IMR-90 (cell line): Measurements from ENCODE around the gene MCRIP2. TPM values are rescaled to one million over a fixed set of nuclear protein-coding genes. Genes with fewer than 3 reads are reported as not detected.

Experiments used
- ATAC-seq: fragments of 200-7000 bp; cut with Tn5 transposase; 2 replicates; pipeline ENCODE4 v1.9.1; 2020; ENCODE audit warnings: low read depth, mild to moderate bottlenecking, moderate library complexity
- BruUV-seq: library from RNA; stranded (reverse); fragments of 400-500 nt; replicated peaks from 2 replicates; lab custom pipeline; 2021; lab: Mats Ljungman, UMichigan
- CTCF ChIA-PET: fragments of 300-600 bp; formaldehyde crosslinking; extraction: SDS; loops from one replicate; lab custom pipeline; 2021; ENCODE audit warnings: antibody characterized with exemption; lab: Yijun Ruan, JAX
- POLR2A ChIA-PET: fragments of 300-600 bp; sonication (Branson Sonifier 250); formaldehyde crosslinking; loops from one replicate; lab custom pipeline; 2022; ENCODE audit warnings: antibody characterized with exemption; ENCODE audit not compliant: unreplicated experiment; lab: Charles Lee
- DNase-seq: peaks from one replicate; pipeline ENCODE4 v3.0.0; 2013
- H2AFZ ChIP-seq: replicated peaks from 2 replicates; pipeline ENCODE3; 2013; ENCODE audit warnings: low read length, mild to moderate bottlenecking; ENCODE audit not compliant: poor library complexity
- H2AK5ac ChIP-seq: 2 replicates; pipeline ENCODE4 v1.6.1; 2013; ENCODE audit warnings: low read depth, low read length, inconsistent platforms
- H2AK9ac ChIP-seq: replicated peaks from 2 replicates; pipeline ENCODE3; 2013; ENCODE audit warnings: mild to moderate bottlenecking, low read depth, low read length, moderate library complexity; ENCODE audit not compliant: poor library complexity
- H2BK120ac ChIP-seq: 2 replicates; pipeline ENCODE4 v1.6.1; 2013; ENCODE audit warnings: low read depth, low read length, inconsistent platforms
- H2BK15ac ChIP-seq: 3 replicates; pipeline ENCODE4 v1.6.1; 2013; ENCODE audit warnings: low read depth, low read length, inconsistent platforms
- H2BK20ac ChIP-seq: 2 replicates; pipeline ENCODE4 v1.6.1; 2013; ENCODE audit warnings: low read depth, mild to moderate bottlenecking, inconsistent platforms, low read length, moderate library complexity
- H2BK5ac ChIP-seq: 2 replicates; pipeline ENCODE4 v1.6.1; 2013; ENCODE audit warnings: mild to moderate bottlenecking, low read depth, low read length, inconsistent platforms; ENCODE audit not compliant: poor library complexity, severe bottlenecking
- H3K14ac ChIP-seq: replicated peaks from 2 replicates; pipeline ENCODE4 v1.6.1; 2013; ENCODE audit warnings: low read depth, low read length, inconsistent platforms
- H3K18ac ChIP-seq: 2 replicates; pipeline ENCODE4 v1.6.1; 2013; ENCODE audit warnings: low read depth, low read length, control low read depth
- H3K23ac ChIP-seq: 2 replicates; pipeline ENCODE4 v1.6.1; 2013; ENCODE audit warnings: low read depth, low read length, inconsistent platforms
- H3K27ac ChIP-seq: 2 replicates; pipeline ENCODE4 v1.5.1; 2013; ENCODE audit warnings: mild to moderate bottlenecking, control low read depth, low read length; ENCODE audit not compliant: insufficient read depth
- H3K27me3 ChIP-seq: 2 replicates; pipeline ENCODE4 v1.6.1; 2013; ENCODE audit warnings: low read length; ENCODE audit not compliant: control insufficient read depth, insufficient read depth
- H3K36me3 ChIP-seq: 2 replicates; pipeline ENCODE4 v1.6.1; 2013; ENCODE audit warnings: low read length, mixed read lengths; ENCODE audit not compliant: control insufficient read depth, insufficient read depth
- H3K4ac ChIP-seq: 2 replicates; pipeline ENCODE4 v1.6.1; 2013; ENCODE audit warnings: low read depth, low read length, inconsistent platforms
- H3K4me1 ChIP-seq: 2 replicates; pipeline ENCODE4 v1.6.1; 2013; ENCODE audit warnings: low read length, mixed read lengths; ENCODE audit not compliant: control insufficient read depth, insufficient read depth
- H3K4me2 ChIP-seq: 2 replicates; pipeline ENCODE4 v1.6.1; 2013; ENCODE audit warnings: low read depth, mild to moderate bottlenecking, control low read depth, low read length, moderate library complexity
- H3K4me3 ChIP-seq: 2 replicates; pipeline ENCODE4 v1.5.1; 2013; ENCODE audit warnings: low read depth, mild to moderate bottlenecking, control low read depth, low read length, moderate library complexity; ENCODE audit not compliant: insufficient read depth
- H3K56ac ChIP-seq: 2 replicates; pipeline ENCODE4 v1.6.1; 2013; ENCODE audit warnings: low read length, inconsistent platforms; ENCODE audit not compliant: insufficient read depth; ENCODE audit errors: extremely low read depth
- H3K79me1 ChIP-seq, 2 experiments: 2 replicates each; pipeline ENCODE4 v1.6.1; 2013; ENCODE audit warnings: low read length in 2 of 2, inconsistent platforms in 1 of 2, low read depth in 1 of 2
- H3K9ac ChIP-seq: 2 replicates; pipeline ENCODE4 v1.6.1; 2013; ENCODE audit warnings: low read depth, low read length, control low read depth
- H3K9me1 ChIP-seq: 2 replicates; pipeline ENCODE4 v1.6.1; 2013; ENCODE audit warnings: low read length, inconsistent platforms; ENCODE audit not compliant: insufficient read depth
- H3K9me3 ChIP-seq: 2 replicates; pipeline ENCODE4 v1.6.1; 2013; ENCODE audit warnings: low read length; ENCODE audit not compliant: control insufficient read depth, insufficient read depth
- H4K20me1 ChIP-seq: 2 replicates; pipeline ENCODE4 v1.6.1; 2013; ENCODE audit warnings: low read length, inconsistent platforms; ENCODE audit not compliant: insufficient read depth
- H4K5ac ChIP-seq: 2 replicates; pipeline ENCODE4 v1.6.1; 2013; ENCODE audit warnings: mild to moderate bottlenecking, low read depth, low read length, control low read depth
- H4K8ac ChIP-seq, 2 experiments: 2 replicates each; pipeline ENCODE4 v1.6.1; 2013; ENCODE audit warnings: low read depth in 2 of 2, low read length in 2 of 2, control low read depth in 1 of 2, inconsistent platforms in 1 of 2
- H4K91ac ChIP-seq: 2 replicates; pipeline ENCODE4 v1.6.1; 2013; ENCODE audit warnings: low read depth, low read length, inconsistent platforms; ENCODE audit not compliant: insufficient read depth
- BHLHE40 ChIP-seq: fragments of 150-350 bp; IDR thresholded peaks from 2 replicates; pipeline ENCODE4 v1.6.1; 2016; ENCODE audit warnings: mild to moderate bottlenecking, low read depth, low read length
- FOS ChIP-seq: fragments of 150-350 bp; IDR thresholded peaks from 2 replicates; pipeline ENCODE4 v1.6.1; 2016; ENCODE audit warnings: low read depth, low read length
- MAZ ChIP-seq: IDR thresholded peaks from 2 replicates; pipeline ENCODE4 v1.6.1; 2012; ENCODE audit warnings: low read depth, mild to moderate bottlenecking, low read length, improper control_type of control experiment, moderate library complexity, borderline replicate concordance
- MXI1 ChIP-seq: IDR thresholded peaks from 2 replicates; pipeline ENCODE4 v1.6.1; 2012; ENCODE audit warnings: low read depth, mild to moderate bottlenecking, low read length, moderate library complexity, borderline replicate concordance
- SMC3 ChIP-seq: fragments of 150-350 bp; IDR thresholded peaks from 2 replicates; pipeline ENCODE4 v1.6.1; 2016; ENCODE audit warnings: low read depth, mild to moderate bottlenecking, antibody characterized with exemption, low read length, moderate library complexity
- WGBS, 2 experiments: methylation state at CpG; one replicate each; pipeline versions ENCODE4 v1.1.5 to v1.1.7; 2013; ENCODE audit warnings: missing lambda C conversion rate in 2 of 2; ENCODE audit not compliant: insufficient read length in 1 of 2; ENCODE audit errors: extremely low coverage in 2 of 2; 5-methylcytosine and 5-hydroxymethylcytosine counted together
- dilution Hi-C: fragments of 300-500 bp; cut with HindIII; formaldehyde crosslinking; loops from one replicate; pipeline ENCODE4 v1.14.3; 2018; ENCODE audit warnings: low sequenced_read_pairs; ENCODE audit not compliant: unreplicated experiment
- in situ Hi-C: fragments of 300-500 bp; cut with MboI; formaldehyde crosslinking; loops from 3 replicates; pipeline ENCODE4 v1.14.3; 2019; ENCODE audit warnings: low sequenced_read_pairs, inconsistent platforms, mixed read lengths
- intact Hi-C: fragments of 100-400 bp; cut with micrococcal nuclease; formaldehyde crosslinking; loops from 2 replicates; pipeline ENCODE4 v1.10.0; 2022
- polyA plus RNA-seq, 3 experiments: library from polyadenylated mRNA; depleted of rRNA; stranded (reverse); fragments of >200 nt; gene quantifications; 2 replicates each; pipeline ENCODE4 v1.2.3, GENCODE V29; 2012; ENCODE audit warnings: low replicate concordance in 1 of 3
- total RNA-seq: library from RNA; depleted of rRNA; stranded (reverse); fragments of >200 nt; gene quantifications from 2 replicates; pipeline ENCODE4 v1.2.3, GENCODE V29; 2012

MCRIP2 gene
- total and polyA plus RNA-seq, 2 of the 4 experiments (the other 2 are of a cell fraction), result 6.3 to 19.6 TPM

DNA sequence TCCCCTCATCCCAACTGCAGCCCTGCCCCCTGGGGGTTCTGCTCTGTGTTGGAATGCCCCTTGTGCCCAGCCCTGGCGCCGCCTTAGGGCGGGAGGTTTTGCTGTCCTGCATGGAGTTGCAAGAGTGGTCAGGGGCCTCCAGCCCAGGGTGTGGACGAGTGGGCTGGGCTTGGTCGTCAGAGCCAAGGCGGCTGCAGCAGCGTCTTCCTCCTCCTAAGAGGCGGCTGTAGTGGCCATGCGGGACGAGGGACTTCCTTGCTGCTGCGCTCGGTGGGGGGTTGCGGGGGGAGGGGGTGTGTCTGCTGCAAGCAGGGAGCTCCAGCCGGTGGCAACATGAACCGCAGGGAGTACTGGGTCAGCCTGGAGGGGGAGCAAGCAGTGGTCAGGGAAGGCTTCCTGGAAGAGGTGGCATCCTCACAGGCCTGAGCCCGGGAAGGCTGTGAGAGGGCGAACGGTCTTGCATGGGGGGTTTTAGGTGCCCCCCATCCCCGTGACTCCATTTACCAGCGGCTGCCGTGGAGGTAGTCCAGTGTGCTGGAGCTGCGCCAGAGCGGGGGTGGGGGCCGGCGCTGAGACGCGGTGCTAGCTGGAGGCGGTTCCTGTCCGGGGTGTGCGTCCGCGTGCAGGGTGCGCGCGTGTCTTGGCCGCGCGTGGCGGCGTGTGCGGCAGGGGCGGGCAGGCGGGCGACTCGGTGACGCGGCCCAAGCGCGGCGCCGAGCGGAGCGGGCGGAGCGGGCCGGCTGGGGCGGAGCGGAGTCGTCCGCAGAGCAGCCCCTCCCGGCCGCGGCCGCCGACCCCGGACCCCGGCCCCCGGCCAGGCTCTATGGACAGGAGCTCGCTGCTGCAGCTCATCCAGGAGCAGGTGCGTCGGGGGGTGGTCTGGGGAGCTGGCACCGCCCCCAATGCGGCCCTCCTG is 33.6 kb downstream of the MCRIP2 start, which contains the start of gene RHBDL1:
RHBDL1 (plus strand) TSS at position 704 of the 916 bp plus-strand sequence; CDS start at position 824, 120 bp downstream.
- in situ Hi-C loops (no loop called here), intact Hi-C loops (no loop called here), dilution Hi-C loops (no loop called here)
- TF ChIP-seq SMC3, result no peak
- 0 out of 2 replicates have a peak, but pooled peaks have one; percentile 28 for TF ChIP-seq BHLHE40
- no peak for TF ChIP-seq FOS
- TF ChIP-seq MXI1, result peak; percentile 54; the same call in 1 of the 2 replicates
- TF ChIP-seq MAZ, result peak; percentile 21; the same call in 1 of the 2 replicates
- Histone ChIP-seq H2AFZ (peak within 1 kb of the TSS; percentile 89), H3K9me3 (no peaks in the 10 kb centered on the region), H2AK9ac (peak within 1 kb of the TSS; percentile 90), H3K4me2 (peak within 1 kb of the TSS; percentile 90), H3K79me1 (peaks cover 0 to 25% of the 10 kb centered on the region in 2 experiments; a peak in 1 of 4 replicates), H4K20me1 (peaks cover 16% of the 10 kb centered on the region), H3K56ac (no peak within 1 kb of the TSS), H2AK5ac (no peak within 1 kb of the TSS; the same call in 1 of the 2 replicates), H3K18ac (no peak within 1 kb of the TSS), H3K9me1 (peaks cover 9% of the 10 kb centered on the region; the same call in 1 of the 2 replicates), H4K5ac (0 out of 2 replicates have a peak within 1 kb of the TSS, but pooled peaks have one; percentile 11), H3K4me3 (peak within 1 kb of the TSS; percentile 50), H3K4ac (0 out of 2 replicates have a peak within 1 kb of the TSS, but pooled peaks have one; percentile 56), H2BK20ac (no peak within 1 kb of the TSS), H3K9ac (no peak within 1 kb of the TSS), H3K27me3 (no peaks in the 10 kb centered on the region), H2BK15ac (no peak within 1 kb of the TSS), H2BK5ac (no peak within 1 kb of the TSS), H3K36me3 (peaks cover 38% of the 10 kb centered on the region), H3K23ac (no peak within 1 kb of the TSS), H3K4me1 (peaks cover 8% of the 10 kb centered on the region; the same call in 1 of the 2 replicates), H4K91ac (no peak within 1 kb of the TSS), H3K14ac (no peak within 1 kb of the TSS), H4K8ac (no peak within 1 kb of the TSS), H2BK120ac (no peak within 1 kb of the TSS), H3K27ac (no peak within 1 kb of the TSS)
- DNase-seq (peak; percentile 42), ATAC-seq (peak; percentile 5)
- WGBS, 2 experiments, result 4% methylated on average over 34 of the region's 73 CpGs; no CpG with 5 or more reads in 1 of the 2 experiments
- CTCF ChIA-PET, result no interaction called here
- POLR2A ChIA-PET, result no interaction called here
- no TSS peak for BruUV-seq
